HAP-1 (cell line): ENCODE results near the gene MEGF6.

ENCODE experiments used
- DNase-seq, 2 experiments: peaks; one replicate each; pipeline ENCODE4 v3.0.0-alpha.2; 2016 to 2020; ENCODE audit warnings: low spot score in 2 of 2
- H3K27me3 ChIP-seq: fragments of 250-450 bp; sonication (Bioruptor Pico); 2 replicates; pipeline ENCODE4 v1.5.1; 2020; ENCODE audit warnings: low read depth, mild to moderate bottlenecking, moderate library complexity
- H3K36me3 ChIP-seq: fragments of 250-450 bp; sonication (Bioruptor Pico); replicated peaks from 2 replicates; pipeline ENCODE4 v1.5.1; 2020; ENCODE audit warnings: mild to moderate bottlenecking
- H3K4me1 ChIP-seq: fragments of 250-450 bp; sonication (Bioruptor Pico); 2 replicates; pipeline ENCODE4 v1.5.1; 2020; ENCODE audit warnings: mild to moderate bottlenecking
- H3K4me3 ChIP-seq: fragments of 250-450 bp; sonication (Bioruptor Pico); 2 replicates; pipeline ENCODE4 v1.5.1; 2020; ENCODE audit warnings: mild to moderate bottlenecking, moderate library complexity
- H3K9me3 ChIP-seq: fragments of 250-450 bp; sonication (Bioruptor Pico); 2 replicates; pipeline ENCODE4 v1.5.1; 2020; ENCODE audit warnings: mild to moderate bottlenecking, moderate library complexity
- in situ Hi-C: fragments of 300-500 bp; cut with MboI; formaldehyde crosslinking; loops from 3 replicates; pipeline ENCODE4 v1.14.3; 2020; ENCODE audit warnings: low sequenced_read_pairs, inconsistent platforms, mixed read lengths

The MEGF6 gene

DNA sequence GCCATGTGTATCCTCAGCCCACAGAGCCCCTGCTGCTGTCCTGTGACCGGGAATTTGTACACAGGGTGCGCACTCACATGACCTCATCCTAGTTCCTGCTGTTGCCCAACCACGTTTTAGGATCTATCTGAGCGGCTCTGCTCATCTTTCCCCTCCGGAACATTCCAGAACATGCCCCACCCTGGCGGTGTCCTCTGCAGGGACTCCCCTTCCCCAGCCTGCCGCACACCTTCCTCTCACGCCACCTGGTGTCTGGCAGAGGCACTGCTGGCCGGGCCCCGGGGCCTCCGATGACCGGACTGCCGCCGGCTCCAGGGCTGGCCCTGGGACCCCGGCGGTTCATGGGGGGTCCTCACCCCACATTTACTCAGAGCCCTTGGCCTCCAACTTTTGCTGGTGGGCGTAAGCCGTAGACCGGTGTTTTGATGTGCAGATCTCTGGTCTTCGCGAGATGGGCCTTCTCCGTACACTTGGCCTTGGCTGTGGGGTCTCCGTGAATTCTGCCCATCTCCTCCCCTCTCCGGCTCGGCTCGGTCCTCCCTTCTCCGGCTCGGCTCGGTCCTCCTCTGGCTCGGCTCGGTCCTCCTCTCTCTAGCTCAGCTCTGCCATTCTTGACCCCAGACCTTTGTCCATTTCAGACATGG, 127.4 kb downstream of the MEGF6 start:
- Histone ChIP-seq H3K4me3 (no peak overlapping the region), H3K4me1 (no peaks in the 10 kb centered on the region), H3K9me3 (0 out of 2 replicates have a peak, but pooled peaks cover 6% of the 10 kb centered on the region), H3K27me3 (0 out of 2 replicates have a peak, but pooled peaks cover 6% of the 10 kb centered on the region), H3K36me3 (no peaks in the 10 kb centered on the region)
- DNase-seq: peak; percentile 47 to 84
- in situ Hi-C loops: no loop called here

DNA sequence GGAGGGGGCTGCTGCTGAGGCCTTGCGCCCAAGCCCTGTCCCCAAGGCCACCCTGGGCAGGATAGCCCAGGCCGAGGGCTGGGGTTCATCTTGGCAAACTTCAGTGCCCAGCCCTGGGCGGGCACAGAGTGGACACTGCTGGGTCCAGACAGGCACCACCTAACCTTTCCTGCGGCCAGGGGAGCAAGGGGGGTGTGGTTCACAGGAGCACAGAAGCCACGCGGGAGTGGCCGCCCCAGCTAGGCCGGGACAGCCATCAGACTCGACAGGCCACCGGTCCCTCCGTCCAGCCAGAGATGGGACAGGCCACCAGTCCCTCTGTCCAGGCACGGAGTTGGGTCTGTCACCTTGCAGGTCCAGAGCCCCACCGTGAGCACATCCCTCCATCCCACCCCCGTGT, 127.9 kb downstream of the MEGF6 start:
- in situ Hi-C loops: no loop called here
- Histone ChIP-seq H3K27me3 (0 out of 2 replicates have a peak, but pooled peaks cover 6% of the 10 kb centered on the region), H3K36me3 (no peaks in the 10 kb centered on the region), H3K9me3 (0 out of 2 replicates have a peak, but pooled peaks cover 1% of the 10 kb centered on the region), H3K4me3 (no peak overlapping the region), H3K4me1 (no peaks in the 10 kb centered on the region)
- DNase-seq: no peak

DNA sequence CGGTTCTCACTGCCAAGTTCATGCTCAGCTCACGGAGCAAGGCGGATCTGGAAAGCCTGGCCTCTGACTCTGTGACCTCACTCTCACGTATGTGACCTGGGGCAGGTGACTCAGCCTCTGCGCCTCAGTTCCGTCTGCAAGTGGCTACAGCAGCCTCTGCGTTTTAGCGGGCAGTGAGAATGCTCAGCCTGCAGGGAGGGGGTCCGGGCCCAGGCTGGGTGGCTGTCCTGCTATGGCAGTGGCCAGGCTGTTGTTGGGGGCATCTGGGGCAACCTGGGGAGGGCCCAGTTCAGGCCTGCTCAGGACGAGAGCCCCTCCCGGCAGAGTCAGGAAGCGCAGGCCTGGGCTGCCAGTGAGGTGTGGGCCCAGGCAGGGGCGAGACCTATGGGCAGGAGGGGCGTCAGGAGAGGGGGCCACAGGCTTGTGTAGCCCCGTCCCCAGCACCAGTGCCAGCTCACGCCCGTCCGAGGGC, 128.9 kb downstream of the MEGF6 start:
- Histone ChIP-seq H3K36me3 (no peaks in the 10 kb centered on the region), H3K9me3 (no peaks in the 10 kb centered on the region), H3K27me3 (0 out of 2 replicates have a peak, but pooled peaks cover 6% of the 10 kb centered on the region), H3K4me3 (no peak overlapping the region), H3K4me1 (no peaks in the 10 kb centered on the region)
- peak in 1 of 2 experiments; percentile 56 for DNase-seq
- in situ Hi-C loops: no loop called here

DNA sequence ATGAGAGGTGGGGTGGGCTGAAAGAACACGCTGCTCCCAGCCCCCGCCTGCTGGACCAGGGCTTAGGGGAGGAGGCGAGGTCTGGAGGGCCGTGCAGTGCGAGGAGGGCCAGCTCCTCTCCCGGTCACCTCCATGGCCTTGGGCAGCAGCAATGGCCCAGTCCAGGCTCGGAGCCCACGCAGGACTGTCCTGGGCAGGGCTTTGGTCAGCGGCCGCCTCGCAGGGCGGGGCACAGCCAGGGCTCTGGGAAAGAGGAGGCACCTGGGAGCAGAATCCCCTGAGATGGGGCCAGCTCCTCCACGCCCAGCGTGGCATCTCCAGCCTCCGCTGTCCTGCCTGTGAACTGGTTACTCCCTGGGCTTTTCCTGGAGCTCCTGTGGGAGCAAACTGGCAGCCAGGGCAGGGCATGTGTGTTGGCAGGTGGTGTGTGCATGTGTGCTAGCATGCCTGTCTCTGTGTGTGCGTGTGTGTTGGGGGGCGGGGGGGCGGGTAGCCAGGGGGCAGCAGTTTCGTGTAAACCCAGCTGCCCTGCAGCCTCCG, 129.4 kb downstream of the MEGF6 start:
- in situ Hi-C loops: no loop called here
- Histone ChIP-seq H3K36me3 (no peaks in the 10 kb centered on the region), H3K4me3 (no peak overlapping the region), H3K27me3 (0 out of 2 replicates have a peak, but pooled peaks cover 6% of the 10 kb centered on the region), H3K4me1 (no peaks in the 10 kb centered on the region), H3K9me3 (no peaks in the 10 kb centered on the region)
- no peak for DNase-seq

DNA sequence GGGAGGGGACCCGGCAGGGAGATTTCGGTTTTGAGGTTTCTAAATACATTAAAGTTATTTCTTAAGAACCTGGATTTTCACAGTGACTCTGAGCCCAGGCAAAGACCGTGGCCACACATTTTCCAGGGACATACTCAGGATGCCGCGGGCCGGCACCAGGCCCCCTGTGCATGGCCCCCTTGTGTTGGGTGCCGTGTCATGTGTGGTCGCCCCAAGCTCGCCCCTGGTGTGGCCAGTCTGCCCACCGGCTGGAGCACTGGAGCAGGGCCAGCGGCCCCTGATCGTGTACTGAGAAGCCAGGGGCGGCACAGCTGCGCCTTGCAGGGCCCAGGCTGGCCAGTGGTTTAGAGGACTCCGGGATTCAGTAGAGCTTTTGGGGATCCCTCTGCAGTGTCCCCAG, 130.3 kb downstream of the MEGF6 start:
- in situ Hi-C loops: no loop called here
- no peaks in the 10 kb centered on the region for H3K9me3 ChIP-seq
- H3K27me3 ChIP-seq: no peaks in the 10 kb centered on the region
- DNase-seq: no peak
- no peaks in the 10 kb centered on the region for H3K36me3 ChIP-seq
- H3K4me3 ChIP-seq: no peak overlapping the region
- H3K4me1 ChIP-seq: no peaks in the 10 kb centered on the region

DNA sequence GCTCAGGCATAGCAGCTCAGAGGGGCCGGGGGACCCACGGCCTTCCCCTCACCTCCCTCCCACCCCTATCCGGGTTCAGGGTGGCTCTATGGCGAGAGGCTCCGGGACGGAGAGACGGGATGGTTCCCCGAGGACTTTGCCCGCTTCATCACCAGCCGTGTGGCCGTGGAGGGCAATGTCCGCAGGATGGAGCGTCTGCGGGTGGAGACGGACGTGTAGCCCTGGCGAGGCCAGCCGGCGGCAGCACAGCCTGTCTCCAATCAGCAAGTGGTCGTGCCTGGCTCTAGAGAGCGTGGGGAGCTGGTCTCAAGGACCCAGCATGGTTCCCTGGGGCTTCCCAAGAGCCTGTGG, 131.0 kb downstream of the MEGF6 start:
- Histone ChIP-seq H3K36me3 (no peaks in the 10 kb centered on the region), H3K9me3 (no peaks in the 10 kb centered on the region), H3K4me3 (no peak overlapping the region), H3K4me1 (no peaks in the 10 kb centered on the region), H3K27me3 (no peaks in the 10 kb centered on the region)
- in situ Hi-C loops: no loop called here
- DNase-seq: no peak

DNA sequence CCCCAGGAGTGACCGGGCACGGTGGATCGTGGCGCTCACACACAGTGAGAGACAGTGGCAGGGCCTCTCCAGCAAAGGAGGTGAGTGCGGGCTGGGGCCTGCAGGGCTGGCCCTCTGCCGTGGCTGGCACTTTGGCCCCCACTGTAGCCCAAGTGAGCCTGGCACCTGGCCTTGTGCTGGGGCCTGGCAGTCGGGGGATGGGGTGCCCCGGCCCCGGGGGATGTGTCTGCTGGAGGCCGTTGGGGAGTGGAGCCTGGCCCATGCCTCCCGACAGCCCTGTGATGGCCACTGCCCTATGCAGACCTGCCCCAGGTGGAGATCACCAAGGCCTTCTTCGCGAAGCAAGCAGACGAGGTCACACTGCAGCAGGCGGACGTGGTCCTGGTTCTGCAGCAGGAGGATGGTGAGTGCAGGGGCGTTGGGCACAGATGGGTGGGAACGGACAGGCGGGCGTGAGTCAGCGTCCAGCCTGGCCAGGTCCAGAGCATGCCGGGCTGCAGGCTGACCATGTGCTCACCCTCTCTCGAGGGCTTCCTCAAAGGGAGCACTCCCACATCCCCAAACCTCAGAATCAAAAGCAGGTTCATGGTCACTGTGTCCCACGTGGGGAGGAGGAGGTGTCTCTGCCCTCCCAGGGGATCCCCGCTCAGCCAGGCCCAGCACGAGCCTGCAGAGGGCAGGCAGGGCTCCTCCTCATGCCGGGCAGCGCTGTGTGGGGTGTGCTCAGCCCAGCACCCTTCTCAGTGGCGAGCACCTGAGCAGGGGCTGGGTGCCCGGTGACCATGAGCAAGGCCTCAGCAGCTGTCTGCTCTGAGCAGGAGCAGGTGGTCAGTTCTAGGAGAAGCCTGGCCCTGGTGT, 131.6 kb downstream of the MEGF6 start:
- Histone ChIP-seq H3K9me3 (no peaks in the 10 kb centered on the region), H3K36me3 (no peaks in the 10 kb centered on the region), H3K4me3 (no peak overlapping the region), H3K4me1 (no peaks in the 10 kb centered on the region), H3K27me3 (no peaks in the 10 kb centered on the region)
- in situ Hi-C loops: no loop called here
- no peak for DNase-seq

DNA sequence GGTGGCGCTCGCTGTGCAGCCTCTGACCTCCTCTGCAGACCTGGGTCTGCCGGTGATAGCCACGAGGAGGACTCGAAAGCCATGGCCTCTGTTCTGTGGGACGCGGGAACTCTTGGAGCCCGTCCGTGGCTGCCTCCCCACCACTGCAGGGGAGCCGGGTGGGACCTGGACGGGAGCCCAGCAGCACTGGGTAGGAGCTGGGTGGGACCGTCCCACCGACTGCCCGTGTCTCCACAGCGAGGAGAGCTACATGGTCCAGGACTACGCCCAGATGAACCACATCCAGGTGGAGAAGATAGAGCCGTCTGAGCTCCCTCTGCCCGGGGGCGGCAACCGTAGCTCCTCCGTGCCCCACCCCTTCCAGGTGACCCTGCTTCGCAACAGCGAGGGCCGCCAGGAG, 133.1 kb downstream of the MEGF6 start:
- no peaks in the 10 kb centered on the region for H3K4me1 ChIP-seq
- no peaks in the 10 kb centered on the region for H3K36me3 ChIP-seq
- no peak for DNase-seq
- no peaks in the 10 kb centered on the region for H3K27me3 ChIP-seq
- H3K9me3 ChIP-seq: no peaks in the 10 kb centered on the region
- H3K4me3 ChIP-seq: no peak overlapping the region
- in situ Hi-C loops: no loop called here

DNA sequence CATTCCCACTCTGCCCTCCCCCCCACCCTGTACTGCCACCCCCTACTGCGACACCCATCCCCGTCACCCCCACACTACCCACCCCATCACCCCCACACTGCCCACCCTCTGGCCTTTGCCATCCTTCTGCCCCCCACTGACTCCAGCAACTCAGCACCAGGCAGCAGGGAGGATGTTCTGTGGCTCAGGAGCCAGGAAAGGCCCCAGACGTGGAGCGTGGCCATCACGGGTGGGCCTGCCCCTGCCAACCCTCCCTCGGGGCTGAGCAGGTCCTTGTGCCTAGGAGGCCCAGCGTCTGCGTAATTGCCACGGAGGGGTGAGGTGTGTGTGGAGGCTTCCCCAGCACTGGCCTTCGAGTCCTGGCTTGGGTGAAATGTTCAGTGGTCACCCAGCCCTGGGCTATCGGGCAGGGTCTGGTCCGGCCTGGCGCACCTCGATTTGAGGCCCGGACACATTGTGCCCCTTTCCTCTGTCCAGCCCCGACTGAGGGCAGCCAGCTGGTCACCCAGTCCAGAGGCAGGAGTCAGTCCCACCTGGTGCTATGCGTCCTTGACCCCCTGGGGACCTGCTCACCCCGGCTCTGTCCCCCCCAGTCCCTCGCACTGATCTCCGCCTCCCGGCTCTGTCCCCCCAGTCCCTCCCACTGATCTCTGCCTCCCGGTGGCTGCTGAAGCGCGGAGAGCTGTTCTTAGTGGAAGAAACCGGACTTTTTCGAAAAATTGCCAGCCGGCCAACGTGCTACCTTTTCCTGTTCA, 133.9 kb downstream of the MEGF6 start:
- in situ Hi-C loops: no loop called here
- no peak overlapping the region for H3K4me3 ChIP-seq
- H3K4me1 ChIP-seq: no peaks in the 10 kb centered on the region
- no peaks in the 10 kb centered on the region for H3K9me3 ChIP-seq
- no peaks in the 10 kb centered on the region for H3K36me3 ChIP-seq
- peak in 1 of 2 experiments; percentile 28 for DNase-seq
- no peaks in the 10 kb centered on the region for H3K27me3 ChIP-seq

DNA sequence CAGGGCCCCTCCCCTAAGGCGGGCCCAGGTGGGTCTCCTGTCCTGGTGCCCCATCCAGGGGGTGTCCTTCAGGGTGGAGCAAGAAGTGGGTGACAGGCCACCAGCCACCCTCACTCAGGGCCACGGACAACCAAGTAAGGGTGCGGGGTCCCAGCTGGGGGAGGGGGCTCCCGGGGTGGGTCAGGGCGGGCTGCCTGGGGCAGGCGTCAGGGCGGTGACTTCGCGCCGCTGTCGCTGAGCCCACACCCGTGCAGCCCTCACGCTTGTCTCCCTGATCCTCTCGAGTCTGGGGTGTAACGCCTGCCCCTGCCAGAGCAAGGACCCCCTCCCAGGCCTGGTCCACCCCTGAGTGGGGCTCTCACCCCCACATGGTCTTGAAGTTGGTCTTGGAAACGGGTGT, 134.6 kb downstream of the MEGF6 start:
- H3K27me3 ChIP-seq: no peaks in the 10 kb centered on the region
- in situ Hi-C loops: no loop called here
- DNase-seq: no peak
- no peaks in the 10 kb centered on the region for H3K4me1 ChIP-seq
- no peaks in the 10 kb centered on the region for H3K36me3 ChIP-seq
- no peak overlapping the region for H3K4me3 ChIP-seq
- H3K9me3 ChIP-seq: no peaks in the 10 kb centered on the region

DNA sequence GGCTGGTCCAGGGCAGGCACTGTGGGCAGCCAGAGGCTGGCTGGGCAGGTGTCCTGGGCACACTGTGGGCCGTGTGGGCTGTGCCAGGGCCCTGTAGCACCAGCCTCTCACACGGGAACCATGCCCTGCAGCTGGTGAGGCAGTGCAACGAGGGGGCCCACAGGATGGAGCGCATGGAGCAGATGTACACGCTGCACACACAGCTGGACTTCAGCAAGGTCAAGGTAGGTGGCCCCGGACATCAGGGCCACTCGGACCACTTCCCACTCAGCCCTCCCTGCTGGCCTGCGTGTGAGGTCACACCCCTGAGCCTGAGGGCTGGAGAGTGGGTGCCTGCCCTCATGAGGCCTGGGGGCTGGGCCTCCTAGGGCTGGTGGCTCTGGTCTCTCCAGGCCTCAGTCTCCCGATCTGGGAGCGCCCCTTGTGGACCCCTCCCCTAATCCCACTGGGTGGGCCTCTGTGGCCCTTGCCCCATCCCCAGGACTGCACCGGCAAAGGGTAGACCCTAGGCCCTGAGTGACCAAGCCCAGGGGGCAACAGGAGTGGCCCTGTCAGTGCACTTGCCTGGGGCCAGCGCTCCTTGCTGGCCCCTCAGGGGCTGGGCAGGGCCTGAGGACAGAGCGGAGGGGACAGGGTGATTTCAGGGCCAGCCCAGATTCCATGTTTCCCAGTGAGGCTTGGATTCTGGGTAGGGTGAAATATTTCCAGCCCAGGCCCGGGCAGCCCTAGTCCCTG, 135.3 kb downstream of the MEGF6 start:
- Histone ChIP-seq H3K27me3 (no peaks in the 10 kb centered on the region), H3K9me3 (no peaks in the 10 kb centered on the region), H3K36me3 (no peaks in the 10 kb centered on the region), H3K4me1 (peaks cover 6% of the 10 kb centered on the region), H3K4me3 (no peak overlapping the region)
- DNase-seq: no peak
- in situ Hi-C loops: no loop called here

DNA sequence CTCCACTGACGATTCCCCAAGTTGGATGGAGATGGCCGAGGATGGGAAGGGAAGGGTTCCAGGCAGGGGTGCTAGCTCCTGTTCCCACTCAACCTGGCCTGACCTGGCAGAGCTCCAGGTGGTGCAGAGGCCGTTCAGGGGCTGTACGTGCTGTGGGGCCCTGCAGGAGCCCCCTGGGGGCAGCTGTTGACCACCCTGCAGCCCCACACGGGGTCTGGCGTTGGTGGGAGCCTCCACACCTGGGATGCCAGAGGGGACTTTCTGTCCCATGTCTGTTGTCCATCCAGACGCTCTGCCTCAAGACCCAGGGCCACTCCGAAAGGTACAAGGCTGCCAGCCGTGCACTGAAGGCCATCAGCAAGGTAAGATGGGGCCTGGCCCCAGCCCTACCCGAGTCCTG, 136.9 kb downstream of the MEGF6 start:
- DNase-seq: no peak
- H3K4me3 ChIP-seq: no peak overlapping the region
- H3K27me3 ChIP-seq: no peaks in the 10 kb centered on the region
- H3K9me3 ChIP-seq: no peaks in the 10 kb centered on the region
- peaks cover 7% of the 10 kb centered on the region for H3K4me1 ChIP-seq
- in situ Hi-C loops: no loop called here
- no peaks in the 10 kb centered on the region for H3K36me3 ChIP-seq

DNA sequence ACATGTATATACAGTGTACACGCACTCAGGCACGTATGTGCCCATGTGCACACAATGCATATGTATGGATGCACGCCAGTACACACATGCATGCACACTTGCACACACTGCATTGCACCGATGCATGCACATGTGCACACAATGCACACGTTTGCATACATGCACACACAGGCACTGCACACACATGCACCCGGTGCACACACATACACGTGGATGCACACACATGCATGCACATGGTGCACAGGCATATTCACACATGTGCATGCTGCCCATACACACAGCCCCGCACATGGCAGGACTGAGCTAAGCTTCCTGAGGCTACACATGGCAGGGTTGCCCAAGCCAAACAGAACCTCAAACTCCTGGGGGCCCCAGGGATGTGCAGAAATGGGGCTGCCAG, 137.3 kb downstream of the MEGF6 start:
- no peaks in the 10 kb centered on the region for H3K9me3 ChIP-seq
- in situ Hi-C loops: no loop called here
- no peak overlapping the region for H3K4me3 ChIP-seq
- peaks cover 7% of the 10 kb centered on the region for H3K4me1 ChIP-seq
- H3K36me3 ChIP-seq: no peaks in the 10 kb centered on the region
- no peaks in the 10 kb centered on the region for H3K27me3 ChIP-seq
- DNase-seq: no peak
